Right ventricle myocardium inferior (tissue), 1 donor: Measurements from ENCODE around the gene NLK. TPM values are rescaled to one million over a fixed set of nuclear protein-coding genes. Genes with fewer than 3 reads are reported as not detected.
"Not testable (repeated sequence)": the region's sequence is repeated elsewhere in the genome, so short reads cannot be mapped to it uniquely, and the experiment has no call there.

Experiments used
- ATAC-seq: fragments of 200-7000 bp; cut with Tn5 transposase; one replicate; pipeline ENCODE4 v1.9.1; 2020; ENCODE audit warnings: mild to moderate bottlenecking, moderate library complexity
- DNase-seq: peaks from one replicate; pipeline ENCODE4 v3.0.0; 2021; ENCODE audit errors: missing footprints
- intact Hi-C: fragments of 100-400 bp; cut with DNase I; formaldehyde crosslinking; loops from one replicate; pipeline ENCODE4 v1.11.0; 2022
- total RNA-seq: library from RNA; stranded (reverse); fragmentation: NEBNext Ultra II Directional; extraction: Animal tissue kit (Norgen Biotek cat#: 25700); gene quantifications from one replicate; pipeline ENCODE4 v1.2.1, GENCODE V29; 2021
- donor health status: DM: no; HTN: yes; CAD: no; lungs with severe emphysema.

Gene NLK
- total RNA-seq, 1 donor from 2014 or later: 20.8 TPM

DNA sequence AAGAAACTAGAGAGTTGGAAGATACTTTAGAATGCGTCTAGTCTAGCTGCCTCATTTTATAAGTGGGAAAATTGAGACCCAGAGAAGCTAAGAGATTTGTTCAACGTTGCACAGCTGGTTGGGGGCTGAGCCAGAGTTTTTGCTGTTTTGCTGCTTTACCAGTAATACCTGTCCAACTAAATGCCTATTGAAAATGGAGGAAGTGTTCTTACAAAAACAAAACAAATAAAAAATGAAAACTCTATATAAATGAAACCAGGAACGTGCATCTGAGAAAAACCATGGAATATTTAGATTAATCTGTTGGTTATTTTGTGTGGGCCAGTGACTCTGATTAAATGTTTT is 13.8 kb downstream of the NLK start:
- no peak for ATAC-seq
- intact Hi-C loops: loop anchor here (5.0 kb wide), 1 partner anchor 346 kb away; no protein-coding TSS in a partner anchor
- DNase-seq: no peak

DNA sequence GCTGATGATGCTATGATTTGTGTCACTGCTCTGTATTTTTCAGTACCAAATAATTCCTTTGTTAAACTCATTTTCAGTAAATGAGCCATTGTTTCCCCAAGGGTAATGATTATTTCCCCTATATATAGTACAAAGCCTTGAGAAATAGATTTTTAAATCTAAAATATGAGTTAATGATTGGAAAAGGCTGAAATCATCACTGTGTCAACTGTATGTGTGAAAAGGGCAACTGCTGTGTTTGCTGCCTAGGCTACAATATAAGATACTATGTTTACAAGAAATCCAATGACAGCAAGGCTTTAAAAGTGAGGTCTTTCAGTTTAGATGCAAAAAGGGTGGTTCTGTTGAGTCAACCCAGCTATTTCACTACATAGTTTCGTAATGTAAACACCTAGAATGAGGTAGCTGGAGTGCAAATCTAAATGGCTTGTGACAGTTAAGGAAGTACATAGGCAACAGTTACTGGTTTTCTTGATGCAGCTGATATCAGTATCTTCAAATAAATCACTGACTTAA is 15.3 kb downstream of the NLK start:
- ATAC-seq (no peak), DNase-seq (no peak)
- intact Hi-C loops: loop anchor here (5.0 kb wide), 1 partner anchor 345 kb away; no protein-coding TSS in a partner anchor

DNA sequence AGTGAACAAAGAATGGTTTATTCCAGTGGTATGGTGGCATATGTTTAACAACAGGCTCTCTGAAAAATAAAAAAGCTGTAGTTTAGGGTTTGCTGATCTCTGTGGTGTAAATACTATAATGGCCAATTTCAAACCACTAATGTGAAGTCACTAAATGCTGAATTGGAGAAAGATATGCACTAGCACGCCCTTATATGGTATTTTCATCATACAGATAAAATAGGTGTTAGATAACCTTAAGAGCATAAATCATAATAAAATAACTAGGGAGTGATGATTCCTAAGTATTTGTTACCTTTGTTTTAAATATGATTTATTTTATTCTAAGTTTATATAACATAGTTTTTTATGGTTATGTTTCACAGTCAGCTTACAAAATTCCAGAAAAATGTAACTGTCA is 17.2 kb downstream of the NLK start:
- DNase-seq: no peak
- no peak for ATAC-seq
- intact Hi-C loops: loop anchor here (5.0 kb wide), 1 partner anchor 343 kb away; no protein-coding TSS in a partner anchor

DNA sequence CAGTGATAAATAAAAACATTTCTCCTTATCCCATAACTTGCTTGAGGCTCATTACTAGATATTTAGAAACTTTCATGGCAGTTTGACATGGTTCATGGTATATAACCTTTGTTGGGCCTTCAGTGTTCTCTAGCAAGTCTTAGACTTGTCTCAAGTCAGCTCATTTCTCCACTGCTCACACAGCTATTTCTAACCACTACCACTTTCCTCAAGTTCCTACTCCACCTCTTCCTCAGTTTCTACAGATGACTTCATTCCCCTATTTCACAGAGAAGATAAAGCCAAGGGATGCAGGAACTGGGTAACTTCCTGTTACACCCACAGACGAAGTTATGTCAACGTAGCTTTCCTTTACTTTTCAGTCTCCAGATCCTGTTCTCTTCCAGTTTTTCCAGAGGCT is 23.2 kb downstream of the NLK start:
- DNase-seq (no peak), ATAC-seq (peak; percentile 46)
- intact Hi-C loops: no loop called here

GRCh38 chr17:28069061-28069460 is 26.6 kb downstream of the NLK start:
- intact Hi-C loops: no loop called here
- no peak for ATAC-seq
- DNase-seq: no peak

GRCh38 chr17:28071179-28071578 is 28.7 kb downstream of the NLK start:
- intact Hi-C loops: no loop called here
- no peak for DNase-seq
- ATAC-seq: no peak

- DNase-seq: no peak
- no peak for ATAC-seq
- intact Hi-C loops: no loop called here
Observed at GRCh38 chr17:28071891-28072606, 29.6 kb downstream of the NLK start.

DNA sequence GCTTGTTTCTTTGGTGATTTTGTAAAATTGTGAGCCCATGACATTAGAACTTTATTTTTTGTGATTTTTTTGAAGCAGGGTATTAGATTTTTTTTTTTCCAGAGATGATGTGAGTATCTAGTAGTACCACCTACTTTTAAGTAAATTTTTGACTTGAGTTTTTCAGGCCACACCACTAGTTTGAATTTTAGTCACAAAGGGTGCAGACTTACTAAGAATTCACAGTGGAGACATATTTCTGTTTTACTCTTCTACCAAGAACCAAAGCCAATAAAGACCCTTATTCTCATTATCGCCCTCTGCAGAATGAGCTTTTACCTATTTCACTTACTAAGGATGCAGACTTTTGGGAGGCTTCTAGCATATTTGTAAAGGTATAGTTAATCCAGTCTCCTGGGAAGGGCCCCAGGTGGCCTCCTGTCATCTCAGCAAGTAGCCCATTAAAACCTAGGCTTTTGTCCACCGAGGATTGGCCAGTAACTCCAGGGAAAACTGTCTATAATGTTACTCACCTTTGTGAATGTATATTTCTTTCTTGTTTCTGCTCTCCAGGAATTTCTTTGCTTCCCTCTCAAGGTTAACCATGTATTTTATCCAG is 30.6 kb downstream of the NLK start:
- intact Hi-C loops: no loop called here
- ATAC-seq (no peak), DNase-seq (no peak)

DNA sequence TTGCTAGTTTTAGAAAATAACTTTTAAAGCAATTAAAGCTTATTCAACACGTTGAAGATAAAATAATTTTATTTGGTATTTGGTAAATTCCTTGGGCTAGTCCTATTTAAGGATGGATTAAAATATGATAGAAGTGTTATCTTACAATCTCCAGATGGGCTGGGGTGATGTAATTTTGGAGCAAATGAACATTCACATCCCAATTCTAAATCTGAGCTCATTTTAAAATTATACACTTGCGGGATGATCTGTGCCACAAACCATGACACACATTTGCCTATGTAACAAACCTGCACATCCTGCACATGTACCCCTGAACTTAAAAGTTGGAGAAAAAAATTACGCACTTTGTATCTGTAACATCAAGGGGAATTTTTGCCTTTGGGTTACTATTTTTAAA is 31.5 kb downstream of the NLK start:
- DNase-seq (no peak), ATAC-seq (no peak)
- intact Hi-C loops: no loop called here

GRCh38 chr17:28076144-28076543 is 33.7 kb downstream of the NLK start:
- DNase-seq (no peak), ATAC-seq (no peak)
- intact Hi-C loops: no loop called here

DNA sequence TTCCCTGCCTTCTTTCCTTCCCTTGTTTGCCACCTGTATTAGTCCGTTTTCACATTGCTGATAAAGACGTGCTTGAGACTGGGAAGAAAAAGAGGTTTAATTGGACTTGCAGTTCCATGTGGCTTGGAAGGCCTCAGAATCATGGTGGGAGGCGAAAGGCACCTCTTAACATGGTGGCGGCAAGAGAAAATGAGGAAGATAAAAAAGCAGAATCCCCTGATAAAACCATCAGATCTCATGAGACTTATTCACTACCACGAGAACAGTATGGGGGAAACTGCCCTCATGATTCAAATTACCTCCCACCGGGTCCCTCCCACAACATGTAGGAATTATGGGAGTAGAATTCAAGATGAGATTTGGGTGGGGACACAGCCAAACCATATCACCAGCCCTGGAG is 34.7 kb downstream of the NLK start:
- intact Hi-C loops, ATAC-seq, DNase-seq: not testable (repeated sequence)

DNA sequence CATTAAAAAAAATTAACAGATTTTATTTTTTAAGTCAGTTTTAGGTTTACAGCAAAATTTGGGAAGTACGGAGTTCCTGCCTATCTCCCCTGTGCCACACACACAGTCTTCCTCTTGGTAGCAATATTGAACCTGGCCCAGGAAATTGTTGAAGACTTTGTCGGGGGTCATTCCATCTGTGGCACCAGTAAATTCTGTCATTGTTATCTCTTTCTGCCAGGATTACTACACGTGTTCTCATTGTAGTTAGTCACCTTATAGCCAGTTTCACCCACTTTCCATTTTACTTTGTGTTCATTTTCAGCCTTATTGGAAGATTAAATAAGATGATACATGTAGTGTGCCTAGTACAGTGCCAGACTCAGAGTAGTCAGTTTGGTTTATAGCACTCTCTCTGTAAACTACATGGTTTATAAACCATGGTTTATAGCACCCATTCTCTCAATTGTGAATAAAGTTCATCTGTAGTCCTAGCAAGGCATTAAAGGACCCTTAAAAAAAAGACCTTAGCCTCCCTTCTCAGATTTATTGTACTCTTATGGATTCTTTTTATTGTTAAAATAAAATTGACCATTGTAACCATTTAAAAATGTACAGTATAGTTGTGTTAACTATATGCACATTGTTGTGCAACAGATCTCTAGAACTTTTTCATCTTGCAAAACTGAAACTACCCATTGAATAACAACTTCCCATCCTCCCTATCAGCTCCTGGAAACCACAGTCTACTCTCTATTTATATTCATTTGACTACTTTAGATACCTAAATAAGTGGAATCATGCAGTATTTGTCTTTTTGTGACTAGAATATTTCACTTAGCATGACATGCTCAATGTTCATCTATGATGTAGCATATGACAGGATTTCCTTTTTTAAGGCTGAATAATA is 36.1 kb downstream of the NLK start:
- DNase-seq: no peak
- intact Hi-C loops: no loop called here
- ATAC-seq: no peak

- intact Hi-C loops: no loop called here
- DNase-seq (no peak), ATAC-seq (no peak)
Observed at GRCh38 chr17:28081467-28081866, 39.0 kb downstream of the NLK start.

DNA sequence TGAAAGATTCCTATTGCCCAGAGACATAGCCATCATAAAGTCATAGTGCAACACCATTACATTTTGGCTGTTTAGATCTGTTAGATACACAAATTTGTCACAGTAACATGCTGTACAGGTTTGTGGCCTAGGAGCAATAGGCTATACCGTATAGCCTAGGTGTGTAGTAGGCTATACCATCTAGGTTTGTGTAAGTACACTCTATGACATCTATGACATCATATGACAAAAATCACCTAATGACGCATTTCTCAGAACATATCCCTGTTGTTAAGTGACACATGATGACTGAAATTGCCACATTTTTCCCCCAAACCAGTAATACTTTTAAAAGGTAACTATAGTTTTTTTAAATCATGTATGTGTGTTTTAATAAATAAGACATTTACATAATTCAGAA is 43.3 kb downstream of the NLK start:
- no peak for DNase-seq
- ATAC-seq: no peak
- intact Hi-C loops: no loop called here

GRCh38 chr17:28086519-28086918 is 44.0 kb downstream of the NLK start:
- no peak for ATAC-seq

DNA sequence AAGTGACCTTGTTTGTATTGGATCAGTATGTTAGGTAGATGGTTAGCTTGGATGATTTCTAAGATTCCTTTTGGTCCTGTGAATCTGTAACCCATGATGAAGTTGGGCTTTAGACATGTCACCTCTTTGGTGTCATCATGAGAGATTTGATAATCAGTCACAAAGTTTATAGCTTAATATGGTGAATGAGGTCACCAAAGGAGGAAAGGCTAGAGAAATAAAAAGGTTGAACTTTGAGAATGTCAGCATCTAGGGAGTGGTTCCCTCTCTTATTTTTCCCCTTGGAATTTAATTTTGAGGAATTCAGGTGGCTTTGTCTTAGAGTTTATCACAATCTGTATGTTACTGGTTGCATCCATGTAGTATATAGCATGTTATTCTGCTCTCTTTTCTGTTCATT is 45.3 kb downstream of the NLK start:
- DNase-seq: no peak
- no peak for ATAC-seq
- intact Hi-C loops: no loop called here

More at GRCh38 chr17:28086519-28086918, 44.0 kb downstream of the NLK start:
- DNase-seq: no peak
- intact Hi-C loops: no loop called here

GRCh38 chr17:28090551-28090950 is 48.1 kb downstream of the NLK start:
- ATAC-seq (no peak), DNase-seq (no peak)
- intact Hi-C loops: no loop called here

GRCh38 chr17:28092088-28092487 is 49.6 kb downstream of the NLK start:
- ATAC-seq (no peak), DNase-seq (no peak)
- intact Hi-C loops: no loop called here

DNA sequence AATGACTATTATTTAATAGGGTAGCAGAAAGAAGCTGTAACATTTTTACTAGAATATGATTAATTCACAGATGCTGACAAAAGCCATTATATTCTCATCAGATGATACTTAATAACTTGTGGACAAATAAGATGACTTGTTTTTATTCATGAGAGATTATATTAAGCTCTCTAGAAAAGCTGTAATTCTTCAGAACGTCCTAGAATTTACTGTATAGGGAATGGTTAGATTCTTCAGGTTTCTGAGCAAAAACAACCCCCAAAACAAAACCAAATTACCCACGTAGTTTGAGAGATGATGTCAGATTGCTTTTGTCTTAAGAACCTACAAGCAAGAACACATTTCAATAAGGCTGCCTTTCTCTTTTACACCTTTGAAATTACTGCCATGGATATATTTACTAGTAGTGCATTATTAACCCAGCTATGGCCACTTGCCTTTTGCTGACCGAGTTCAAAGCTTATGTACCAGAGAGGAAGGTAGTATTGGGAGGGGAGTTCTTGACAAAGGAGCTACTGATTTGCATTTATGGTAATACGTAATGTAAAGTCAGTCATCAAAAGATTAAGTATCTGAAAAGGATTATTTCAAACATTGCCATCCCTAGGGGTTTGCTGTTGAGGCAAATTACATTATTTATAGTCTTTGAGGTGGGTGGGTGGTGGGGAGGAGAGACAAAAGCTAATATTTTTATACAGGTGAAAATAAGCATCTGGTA is 51.7 kb downstream of the NLK start:
- intact Hi-C loops: no loop called here
- DNase-seq (no peak), ATAC-seq (no peak)
